HepG2 (cell line): ENCODE results near the gene BOD1L1. TPM values are rescaled to one million over a fixed set of nuclear protein-coding genes. Genes with fewer than 3 reads are reported as not detected.

Experiments used
- SOX13 ChIP-seq, 3 experiments: fragments of 450-650 bp in 1 of 3; sonication (generic) in 1 of 3; formaldehyde crosslinking in 1 of 3; IDR thresholded peaks in 2 of 3; conservative IDR thresholded peaks in 1 of 3; 2 replicates each; pipeline versions ENCODE4 v1.5.0 to v1.6.1; 2016 to 2020; ENCODE audit warnings: antibody characterized with exemption in 1 of 3, mild to moderate bottlenecking in 1 of 3, missing compliant biosample characterization in 1 of 3, missing genetic modification reagents in 1 of 3, moderate library complexity in 1 of 3
- ZBTB40 ChIP-seq, 2 experiments: fragments of 450-650 bp in 1 of 2; sonication (generic) in 1 of 2; formaldehyde crosslinking in 1 of 2; IDR thresholded peaks; 2 replicates each; pipeline versions ENCODE4 v1.6.1 to v1.8.0; 2016 to 2022; ENCODE audit warnings: antibody characterized with exemption in 1 of 2, mild to moderate bottlenecking in 1 of 2, missing genetic modification reagents in 1 of 2
- polyA plus RNA-seq, 8 experiments: library from polyadenylated mRNA; depleted of rRNA in 3 of 8; stranded (reverse) in 7 of 8; unstranded in 1 of 8; fragments of >200 nt; fragmentation: Illumina TruSeq in 4 of 8; extraction: Trizol in 4 of 8; gene quantifications; 2 replicates each; pipeline versions ENCODE4 v1.2.1 to v1.2.3, GENCODE V29; 2011 to 2016; ENCODE audit warnings: low read depth in 4 of 8, missing spikeins in 1 of 8, mixed read lengths in 1 of 8; ENCODE audit not compliant: insufficient read depth in 1 of 8
- total RNA-seq, 5 experiments: library from RNA; depleted of rRNA; stranded (reverse); fragments of >200 nt; fragmentation: Illumina TruSeq; extraction: Trizol; gene quantifications; 2 replicates each; pipeline ENCODE4 v1.2.3, GENCODE V29; 2016; ENCODE audit warnings: low read depth in 1 of 5

Gene BOD1L1
- total and polyA plus RNA-seq, 2 of the 13 experiments (the other 11 are each of a cell fraction or from before 2014, with no cell fraction given) = 11.7 to 17.9 TPM

- TF ChIP-seq ZBTB40 (IDR thresholded peaks at IDR 0.05) (no peak), ZBTB40 (CRISPR knock-in tag; IDR thresholded peaks at IDR 0.05) (no peak), SOX13 (IDR thresholded peaks at IDR 0.05) (no peak), SOX13 (CRISPR knock-in tag; conservative IDR thresholded peaks at IDR 0.05 in 1 of 2, IDR thresholded peaks at IDR 0.05 in 1 of 2) (no peak)
These were observed 82.1 kb downstream of the BOD1L1 start (continued) for GRCh38 chr4:13545394-13545808.
